HG02610 (cell line): ENCODE results near the gene MSLN.

Source experiments
- ATAC-seq: cut with Tn5 transposase; IDR thresholded peaks from one replicate; pipeline ENCODE4 v1.9.1; 2021; ENCODE audit warnings: mild to moderate bottlenecking, moderate library complexity; ENCODE audit not compliant: unreplicated experiment

The MSLN gene

GRCh38 chr16:788399-789126 lies 28.0 kb downstream of the MSLN start, which contains the start of gene CHTF18:
TSS of gene CHTF18 (plus strand) at chr16:788620. CDS start at chr16:788685, 65 bp downstream.
- peak; percentile 66 for ATAC-seq

GRCh38 chr16:789191-789850 lies 28.8 kb downstream of the MSLN start:
- no peak for ATAC-seq

GRCh38 chr16:790086-790485 lies 29.6 kb downstream of the MSLN start:
- no peak for ATAC-seq

- no peak for ATAC-seq
Observed at GRCh38 chr16:791131-791530, 30.6 kb downstream of the MSLN start.

- no peak for ATAC-seq
Observed at GRCh38 chr16:792221-792995, 31.9 kb downstream of the MSLN start.

- no peak for ATAC-seq
Observed at GRCh38 chr16:793414-793813, 32.9 kb downstream of the MSLN start.

- ATAC-seq, result no peak
Observed at GRCh38 chr16:794091-794822, 33.7 kb downstream of the MSLN start.

GRCh38 chr16:794853-795466 lies 34.4 kb downstream of the MSLN start:
- ATAC-seq, result no peak

- ATAC-seq, result no peak
Observed at GRCh38 chr16:795580-796229, 35.2 kb downstream of the MSLN start.

- ATAC-seq, result no peak
Observed at GRCh38 chr16:796296-797119, 36.0 kb downstream of the MSLN start.

GRCh38 chr16:797120-797420 lies 36.5 kb downstream of the MSLN start:
- ATAC-seq, result no peak

GRCh38 chr16:797686-798085 lies 37.2 kb downstream of the MSLN start:
- no peak for ATAC-seq

GRCh38 chr16:798666-799065 lies 38.1 kb downstream of the MSLN start:
- ATAC-seq, result no peak

GRCh38 chr16:799111-799947 lies 38.8 kb downstream of the MSLN start:
- ATAC-seq, result no peak

- no peak for ATAC-seq
Observed at GRCh38 chr16:799948-800833, 39.7 kb downstream of the MSLN start, which contains the start of gene GNG13. TSS of gene GNG13 (minus strand) at chr16:800734. CDS start at chr16:799077, 1,657 bp downstream.

GRCh38 chr16:800834-801511 lies 40.4 kb downstream of the MSLN start:
- ATAC-seq, result no peak
